ENCODE data around the gene NBPF9.
"Not testable (repeated sequence)": the region's sequence is repeated elsewhere in the genome, so short reads cannot be mapped to it uniquely, and the experiment has no call there.

NBPF9 gene

DNA sequence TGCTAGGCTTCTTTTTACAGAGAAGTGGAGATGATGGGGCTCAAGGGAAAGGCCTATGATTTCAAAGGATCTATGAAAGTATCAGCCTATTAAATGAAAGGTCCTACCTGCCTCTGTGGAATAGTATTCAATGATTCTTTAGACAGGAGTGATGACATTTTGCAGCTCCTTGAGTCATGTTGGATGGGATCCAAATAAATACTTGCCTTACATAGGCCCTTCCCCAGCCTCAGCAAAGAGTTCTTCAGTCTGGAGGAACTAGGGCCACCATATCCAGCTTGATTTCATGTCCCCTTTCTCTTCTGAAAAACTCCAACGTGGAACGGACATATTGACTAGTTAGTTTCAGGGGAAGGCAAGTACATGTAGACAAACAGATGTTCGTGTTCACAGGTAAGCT, 87.8 kb downstream of the NBPF9 start:
- DNase-seq (ENCODE audit: low spot score), result not testable (repeated sequence)

DNA sequence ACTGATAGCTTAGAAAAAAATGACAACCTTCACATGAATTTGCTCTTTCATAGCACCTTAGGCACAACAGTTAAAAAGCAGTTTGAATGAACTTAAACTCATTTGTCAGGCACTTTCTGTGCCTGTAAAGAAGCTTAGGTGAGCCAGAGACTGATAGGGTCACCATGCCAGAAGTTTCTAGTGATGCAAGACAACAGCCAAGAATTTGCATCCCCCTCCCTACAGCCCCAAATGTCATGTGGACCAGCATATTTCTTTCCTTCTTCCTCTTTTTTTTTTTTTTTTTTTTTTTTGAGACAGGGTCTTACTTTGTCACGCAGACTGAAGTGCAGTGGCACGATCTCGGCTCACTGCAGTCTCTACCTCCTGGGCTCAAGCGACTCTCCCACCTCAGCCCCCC, 89.8 kb downstream of the NBPF9 start:
- DNase-seq (ENCODE audit: low spot score), result not testable (repeated sequence)

DNA sequence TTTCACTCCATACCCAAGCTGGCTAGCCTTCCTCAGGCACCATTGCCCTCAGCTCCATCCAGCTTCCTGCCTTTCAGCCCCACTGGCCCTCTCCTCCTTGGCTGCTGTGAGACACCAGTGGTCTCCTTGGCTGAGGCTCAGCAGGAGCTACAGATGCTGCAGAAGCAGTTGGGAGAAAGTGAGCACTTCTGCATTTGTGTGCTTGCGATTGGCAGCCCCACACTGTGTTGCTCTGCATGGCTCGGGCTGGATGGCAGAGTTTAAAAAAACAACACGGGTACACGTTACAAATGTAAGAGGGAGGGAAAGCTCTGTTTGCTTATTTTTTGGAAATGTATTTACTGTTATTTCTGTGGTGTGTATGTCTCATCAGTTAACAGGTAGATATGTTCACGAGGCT, 90.8 kb downstream of the NBPF9 start:
- not testable (repeated sequence) for DNase-seq (ENCODE audit: low spot score)

DNA sequence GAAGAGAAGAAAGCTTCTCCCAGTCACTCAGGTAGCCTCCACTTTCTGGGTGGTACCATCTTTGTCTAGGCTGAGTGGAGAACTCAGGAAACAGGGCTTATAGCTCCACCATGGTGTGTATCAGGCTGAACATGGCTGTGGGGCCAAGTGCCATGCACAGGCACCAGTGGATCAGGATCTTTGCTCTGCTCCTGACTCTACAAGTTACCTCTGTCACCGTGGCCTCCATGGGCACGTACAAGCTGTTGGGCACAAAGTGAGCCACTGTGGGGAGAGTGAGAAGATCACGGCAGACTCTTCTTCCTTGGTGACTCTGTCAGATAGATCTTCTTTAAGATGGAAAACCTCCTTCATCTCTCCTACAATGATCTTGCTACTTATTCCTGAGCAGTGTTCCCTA, 93.6 kb downstream of the NBPF9 start:
- DNase-seq (ENCODE audit: low spot score), result not testable (repeated sequence)

DNA sequence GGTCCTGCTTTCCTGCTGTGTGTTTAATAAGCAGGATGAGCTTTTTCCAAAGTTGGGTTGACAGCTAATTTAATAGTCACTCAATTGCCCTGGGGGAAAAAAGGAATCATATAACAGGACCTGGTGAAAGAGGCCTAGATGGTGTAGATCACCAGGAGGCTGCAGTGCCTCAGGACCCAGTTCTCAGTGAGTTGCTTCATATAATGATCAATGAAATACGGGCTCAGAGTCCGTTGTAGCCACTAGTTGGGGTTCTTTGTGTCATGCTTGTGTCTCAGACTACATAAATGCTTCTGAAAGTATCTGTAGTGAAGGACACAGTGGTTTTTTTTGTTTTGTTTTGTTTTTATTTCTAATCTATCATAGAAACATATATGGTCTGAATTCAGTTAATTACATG, 94.6 kb downstream of the NBPF9 start:
- DNase-seq (ENCODE audit: low spot score), result not testable (repeated sequence)

DNA sequence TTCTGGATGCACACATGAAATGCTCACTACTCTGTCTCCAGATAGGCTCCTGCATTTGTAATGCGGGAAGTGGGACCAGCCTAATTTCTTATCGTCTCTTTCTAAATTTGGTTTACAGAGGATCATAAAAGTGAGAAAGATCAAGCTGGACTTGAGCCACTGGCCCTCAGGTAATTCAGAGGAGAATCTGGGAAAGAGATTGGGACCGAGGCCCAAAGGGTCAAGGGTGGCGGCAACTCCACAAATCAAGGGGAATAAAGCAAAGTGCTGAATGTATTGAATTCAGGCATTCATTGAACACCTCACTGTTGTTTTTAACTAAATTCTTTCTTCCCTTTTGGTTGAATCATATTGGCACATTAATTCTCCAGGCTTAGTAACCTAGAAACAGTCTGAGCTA, 95.0 kb downstream of the NBPF9 start:
- not testable (repeated sequence) for DNase-seq (ENCODE audit: low spot score)

Measured in putamen (tissue), 1 donor.